ENCODE data around the gene FRG2.
"Not testable (repeated sequence)": the region's sequence is repeated elsewhere in the genome, so short reads cannot be mapped to it uniquely, and the experiment has no call there.

Gene FRG2

GRCh38 chr4:190027156-190027555 lies at the start of gene FRG2:
TSS of gene FRG2 (minus strand) at chr4:190027256. CDS start at chr4:190027204, 52 bp downstream.
- not testable (repeated sequence) for DNase-seq

GRCh38 chr4:190068351-190068750 lies 41.3 kb upstream of the FRG2 start:
- not testable (repeated sequence) for DNase-seq

GRCh38 chr4:190064805-190065204 lies 37.7 kb upstream of the FRG2 start:
- not testable (repeated sequence) for DNase-seq

- DNase-seq: not testable (repeated sequence)
Observed at GRCh38 chr4:190064342-190064741, 37.3 kb upstream of the FRG2 start, which contains the start of gene DBET. TSS of gene DBET (plus strand) at chr4:190064502.

- DNase-seq: not testable (repeated sequence)
Observed at GRCh38 chr4:190058997-190059396, 31.9 kb upstream of the FRG2 start.

GRCh38 chr4:190049378-190050239 lies 22.6 kb upstream of the FRG2 start:
- not testable (repeated sequence) for DNase-seq

- not testable (repeated sequence) for DNase-seq
Observed at GRCh38 chr4:190047627-190048026, 20.6 kb upstream of the FRG2 start.

GRCh38 chr4:190040873-190041272 lies 13.8 kb upstream of the FRG2 start:
- not testable (repeated sequence) for DNase-seq

GRCh38 chr4:190037704-190038388 lies 10.8 kb upstream of the FRG2 start:
- DNase-seq: not testable (repeated sequence)

- DNase-seq: not testable (repeated sequence)
Observed at GRCh38 chr4:190031264-190031663, 4.2 kb upstream of the FRG2 start.

GRCh38 chr4:190022614-190023281 lies 4.3 kb downstream of the FRG2 start:
- not testable (repeated sequence) for DNase-seq

- DNase-seq: not testable (repeated sequence)
Observed at GRCh38 chr4:190021973-190022372, 5.1 kb downstream of the FRG2 start.

GRCh38 chr4:190020790-190021717 lies 6.0 kb downstream of the FRG2 start:
- no peak for DNase-seq

- DNase-seq: not testable (repeated sequence)
Observed at GRCh38 chr4:190019859-190020463, 7.1 kb downstream of the FRG2 start.

- no peak for DNase-seq
Observed at GRCh38 chr4:190019023-190019858, 7.8 kb downstream of the FRG2 start.

GRCh38 chr4:190018201-190018920 lies 8.7 kb downstream of the FRG2 start:
- DNase-seq: no peak

- no peak for DNase-seq
Observed at GRCh38 chr4:190017357-190018200, 9.5 kb downstream of the FRG2 start.

- no peak for DNase-seq
Observed at GRCh38 chr4:190016369-190017289, 10.4 kb downstream of the FRG2 start.

Data from NCI-H446 (cell line).